ENCODE data around the gene ABCA4. TPM values are rescaled to one million over a fixed set of nuclear protein-coding genes. Genes with fewer than 3 reads are reported as not detected.

The ABCA4 gene
- polyA plus RNA-seq, 1 donor: 0.59 TPM

GRCh38 chr1:94083681-94084080, 37.3 kb downstream of the ABCA4 start:
- DNase-seq (ENCODE audit: low read depth): no peak

GRCh38 chr1:94081566-94082344, 39.2 kb downstream of the ABCA4 start:
- no peak for DNase-seq (ENCODE audit: low read depth)

GRCh38 chr1:94079989-94080388, 41.0 kb downstream of the ABCA4 start:
- no peak for DNase-seq (ENCODE audit: low read depth)

GRCh38 chr1:94079080-94079940, 41.6 kb downstream of the ABCA4 start:
- DNase-seq (ENCODE audit: low read depth): no peak

GRCh38 chr1:94072840-94073522, 48.0 kb downstream of the ABCA4 start:
- no peak for DNase-seq (ENCODE audit: low read depth)

- no peak for DNase-seq (ENCODE audit: low read depth)
Measured at GRCh38 chr1:94071976-94072375, 49.0 kb downstream of the ABCA4 start.

- no peak for DNase-seq (ENCODE audit: low read depth)
Measured at GRCh38 chr1:94071391-94071790, 49.6 kb downstream of the ABCA4 start.

- DNase-seq (ENCODE audit: low read depth): no peak
Measured at GRCh38 chr1:94070865-94071264, 50.1 kb downstream of the ABCA4 start.

GRCh38 chr1:94069919-94070285, 51.0 kb downstream of the ABCA4 start:
- no peak for DNase-seq (ENCODE audit: low read depth)

- no peak for DNase-seq (ENCODE audit: low read depth)
Measured at GRCh38 chr1:94068999-94069918, 51.7 kb downstream of the ABCA4 start.

- DNase-seq (ENCODE audit: low read depth): no peak
Measured at GRCh38 chr1:94068096-94068998, 52.6 kb downstream of the ABCA4 start.

- DNase-seq (ENCODE audit: low read depth): no peak
Measured at GRCh38 chr1:94067196-94067595, 53.8 kb downstream of the ABCA4 start.

GRCh38 chr1:94063379-94063778, 57.6 kb downstream of the ABCA4 start:
- DNase-seq (ENCODE audit: low read depth): no peak

GRCh38 chr1:94061513-94062443, 59.2 kb downstream of the ABCA4 start:
- DNase-seq (ENCODE audit: low read depth): no peak

- DNase-seq (ENCODE audit: low read depth): no peak
Measured at GRCh38 chr1:94060720-94061119, 60.2 kb downstream of the ABCA4 start.

- DNase-seq (ENCODE audit: low read depth): no peak
Measured at GRCh38 chr1:94058766-94059165, 62.2 kb downstream of the ABCA4 start.

GRCh38 chr1:94056996-94057395, 64.0 kb downstream of the ABCA4 start:
- no peak for DNase-seq (ENCODE audit: low read depth)

GRCh38 chr1:94056171-94056570, 64.8 kb downstream of the ABCA4 start:
- DNase-seq (ENCODE audit: low read depth): no peak

GRCh38 chr1:94055459-94056122, 65.4 kb downstream of the ABCA4 start:
- DNase-seq (ENCODE audit: low read depth): no peak

Data from forelimb muscle (tissue), 1 donor.